Gastroesophageal sphincter (tissue), 3 donors: ENCODE results near the gene NCOA6.

Source experiments
- CTCF ChIP-seq, 4 experiments: fragments of 200-600 bp in 2 of 4; fragments of 450-650 bp in 2 of 4; sonication (generic) in 1 of 4; IDR thresholded peaks; one replicate each; pipeline ENCODE4 v1.5.1; 2017 to 2019; ENCODE audit warnings: antibody characterized with exemption in 4 of 4, mild to moderate bottlenecking in 2 of 4, moderate library complexity in 2 of 4
- EP300 ChIP-seq: sonication (generic); formaldehyde crosslinking; IDR thresholded peaks from one replicate; pipeline ENCODE4 v1.6.1; 2017; ENCODE audit warnings: antibody characterized with exemption, mild to moderate bottlenecking
- POLR2A ChIP-seq, 2 donors: fragments of 450-650 bp; IDR thresholded peaks; one replicate each; pipeline ENCODE4 v1.6.1; 2017; ENCODE audit warnings: antibody characterized with exemption in 2 of 2, mild to moderate bottlenecking in 2 of 2, moderate library complexity in 1 of 2
- POLR2AphosphoS5 ChIP-seq: sonication (generic); formaldehyde crosslinking; IDR thresholded peaks from one replicate; pipeline ENCODE4 v1.6.1; 2017; ENCODE audit warnings: antibody characterized with exemption

DNA sequence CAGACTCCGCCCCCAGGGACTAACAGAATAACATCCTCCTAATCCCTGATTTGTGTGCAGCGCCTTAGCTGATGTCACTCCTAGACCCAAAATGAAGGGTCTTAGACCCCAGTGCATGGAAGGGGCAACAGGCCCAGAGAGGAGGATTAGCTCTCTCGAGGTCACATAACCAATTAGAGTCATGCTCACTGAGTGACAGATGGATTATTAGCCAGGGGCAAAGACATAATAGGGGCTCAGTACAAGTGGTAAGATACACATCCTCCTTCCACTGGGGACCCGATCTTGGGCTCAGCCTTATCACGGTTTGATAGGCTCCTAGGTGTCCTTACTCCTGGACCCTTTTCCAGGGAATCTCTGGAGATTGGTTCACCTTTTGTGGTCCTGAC lies 120.4 kb downstream of the NCOA6 start:
- TF ChIP-seq POLR2AphosphoS5 (no peak), CTCF (IDR thresholded peaks at IDR 0.05) (no peak), POLR2A (IDR thresholded peaks at IDR 0.05) (no peak), EP300 (no peak)
